Measurements from ENCODE around the gene GABRR3. TPM values are rescaled to one million over a fixed set of nuclear protein-coding genes. Genes with fewer than 3 reads are reported as not detected.

GABRR3 gene
- total RNA-seq, 2 donors from 2014 or later, result not detected

DNA sequence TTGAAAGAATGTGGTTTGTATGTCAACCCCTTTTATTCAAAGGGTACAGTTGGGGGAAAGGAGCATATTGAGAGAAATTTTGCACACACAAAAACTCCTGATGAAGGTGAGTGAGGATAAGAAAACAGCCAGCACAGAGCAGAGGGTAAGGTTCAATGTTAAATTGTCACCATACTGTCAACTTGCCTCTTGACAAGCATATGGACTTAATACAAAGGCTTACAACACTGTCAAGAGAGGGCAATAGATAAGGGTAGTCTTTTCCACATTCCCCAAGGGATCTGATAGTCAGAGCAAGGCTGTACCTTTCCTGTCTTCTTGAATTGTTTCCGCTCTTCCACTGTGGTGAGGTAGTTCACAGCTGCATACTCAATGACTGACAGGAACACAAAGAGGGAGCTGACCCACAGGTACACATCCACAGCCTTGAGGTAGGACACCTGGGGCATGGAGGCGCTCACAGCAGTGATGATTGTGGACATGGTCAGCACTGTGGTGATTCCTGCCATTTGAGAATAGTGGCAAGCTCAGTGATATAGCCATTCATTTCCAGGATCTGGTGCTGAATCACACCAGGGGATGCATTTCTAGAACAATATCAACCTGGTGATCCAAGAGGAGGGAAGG lies 42.5 kb downstream of the GABRR3 start:
- no peak for ATAC-seq (ENCODE audit: insufficient number of reproducible peaks, low FRiP score, low read depth)

GRCh38 chr3:97991293-97991682 lies 43.8 kb downstream of the GABRR3 start:
- H3K27me3 ChIP-seq (replicated peaks; ENCODE audit: insufficient read depth), result no peaks in the 10 kb centered on the region
- ATAC-seq (ENCODE audit: insufficient number of reproducible peaks, low FRiP score, low read depth), result no peak
- H3K4me3 ChIP-seq, result no peak overlapping the region
- DNase-seq (ENCODE audit: low spot score), result no peak
- TF ChIP-seq CTCF (IDR thresholded peaks at IDR 0.05), result no peak
- no peaks in the 10 kb centered on the region for H3K36me3 ChIP-seq
- H3K4me1 ChIP-seq (ENCODE audit: control insufficient read depth in 1 of 2, low read depth in 2 of 2), result no peaks in the 10 kb centered on the region
- no peak overlapping the region for H3K27ac ChIP-seq
- no peaks in the 10 kb centered on the region for H3K9me3 ChIP-seq

More for the DNA sequence above, 42.5 kb downstream of the GABRR3 start:
- Histone ChIP-seq H3K9me3 (no peaks in the 10 kb centered on the region), H3K27me3 (replicated peaks; ENCODE audit: insufficient read depth) (no peaks in the 10 kb centered on the region), H3K27ac (no peak overlapping the region), H3K4me1 (ENCODE audit: control insufficient read depth in 1 of 2, low read depth in 2 of 2) (no peaks in the 10 kb centered on the region), H3K36me3 (no peaks in the 10 kb centered on the region), H3K4me3 (no peak overlapping the region)
- DNase-seq (ENCODE audit: low spot score), result no peak
- no peak for TF ChIP-seq CTCF (IDR thresholded peaks at IDR 0.05)

- H3K4me3 ChIP-seq, result no peak overlapping the region
- no peak overlapping the region for H3K27ac ChIP-seq
- no peaks in the 10 kb centered on the region for H3K4me1 ChIP-seq (ENCODE audit: control insufficient read depth in 1 of 2, low read depth in 2 of 2)
- no peak for DNase-seq (ENCODE audit: low spot score)
- no peak for TF ChIP-seq CTCF (IDR thresholded peaks at IDR 0.05)
- H3K9me3 ChIP-seq, result no peaks in the 10 kb centered on the region
- H3K27me3 ChIP-seq (replicated peaks; ENCODE audit: insufficient read depth), result no peaks in the 10 kb centered on the region
- ATAC-seq (ENCODE audit: insufficient number of reproducible peaks, low FRiP score, low read depth), result no peak
- no peaks in the 10 kb centered on the region for H3K36me3 ChIP-seq
Observed at GRCh38 chr3:97990624-97991292, 44.4 kb downstream of the GABRR3 start.

DNA sequence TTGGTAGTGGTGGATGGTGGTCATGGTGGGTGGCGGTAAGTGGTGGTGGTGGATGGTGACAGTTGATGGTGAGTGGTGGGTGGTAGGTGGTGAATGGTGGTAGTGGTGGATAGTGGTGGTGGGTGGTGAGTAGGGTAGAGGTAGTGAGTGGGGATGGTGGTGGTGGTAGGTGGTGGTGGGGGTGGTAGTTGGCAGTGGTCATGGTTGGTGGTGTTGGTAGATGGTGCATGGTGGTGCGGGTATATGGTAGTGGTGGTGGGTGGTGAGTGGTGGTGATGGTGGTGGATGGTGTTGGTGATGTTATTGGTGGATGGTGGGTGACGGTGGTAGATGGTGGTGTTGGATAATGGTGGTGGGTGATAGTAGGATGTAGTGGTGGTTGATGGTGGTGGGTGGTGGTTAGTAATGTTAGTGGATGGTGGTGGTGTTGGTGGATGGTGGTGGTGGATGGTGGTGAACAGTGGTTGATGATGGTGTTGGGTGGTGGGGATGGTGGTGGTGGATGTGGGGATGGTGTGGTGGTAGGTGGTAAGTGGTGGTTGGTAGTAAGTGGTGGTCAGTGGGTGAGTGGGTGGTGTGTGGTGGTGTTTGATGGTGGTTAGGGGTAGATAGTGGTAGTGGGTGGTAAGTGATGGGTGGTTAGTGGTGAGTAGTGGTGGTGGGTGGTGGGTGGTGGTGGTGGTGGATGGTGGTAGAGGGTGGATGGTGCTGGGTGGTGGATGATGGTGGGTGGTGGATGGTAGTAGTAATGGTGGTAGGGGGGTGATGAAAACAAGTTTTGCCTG lies 46.1 kb downstream of the GABRR3 start:
- no peaks in the 10 kb centered on the region for H3K4me1 ChIP-seq (ENCODE audit: control insufficient read depth in 1 of 2, low read depth in 2 of 2)
- ATAC-seq (ENCODE audit: insufficient number of reproducible peaks, low FRiP score, low read depth) (no peak), DNase-seq (ENCODE audit: low spot score) (no peak)
- H3K27ac ChIP-seq, result no peak overlapping the region
- no peaks in the 10 kb centered on the region for H3K27me3 ChIP-seq (replicated peaks; ENCODE audit: insufficient read depth)
- TF ChIP-seq CTCF (IDR thresholded peaks at IDR 0.05), result no peak
- no peak overlapping the region for H3K4me3 ChIP-seq
- no peaks in the 10 kb centered on the region for H3K36me3 ChIP-seq
- H3K9me3 ChIP-seq, result no peaks in the 10 kb centered on the region

DNA sequence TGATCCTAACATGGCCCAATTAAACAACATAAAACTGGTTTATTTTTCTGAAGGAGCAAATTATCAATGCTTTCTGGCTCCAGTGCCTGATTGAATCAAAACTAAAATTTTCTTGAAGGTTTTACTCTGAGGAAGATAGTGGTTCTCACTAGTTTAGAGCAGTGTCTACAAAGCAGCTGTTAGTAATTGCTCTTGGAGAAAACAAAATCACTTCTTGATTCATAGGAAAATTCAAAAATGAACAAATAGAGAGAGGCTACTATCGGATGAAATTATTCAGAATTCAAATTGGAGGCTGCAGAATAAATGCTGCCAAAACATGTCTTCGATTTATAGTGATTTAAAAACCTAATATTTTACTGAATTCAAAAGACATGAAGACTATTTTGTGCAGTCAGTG lies 47.8 kb downstream of the GABRR3 start:
- Histone ChIP-seq H3K36me3 (no peaks in the 10 kb centered on the region), H3K9me3 (no peaks in the 10 kb centered on the region), H3K4me3 (no peak overlapping the region), H3K27me3 (replicated peaks; ENCODE audit: insufficient read depth) (no peaks in the 10 kb centered on the region), H3K4me1 (ENCODE audit: control insufficient read depth in 1 of 2, low read depth in 2 of 2) (no peaks in the 10 kb centered on the region), H3K27ac (no peak overlapping the region)
- DNase-seq (ENCODE audit: low spot score), result no peak
- no peak for ATAC-seq (ENCODE audit: insufficient number of reproducible peaks, low FRiP score, low read depth)
- no peak for TF ChIP-seq CTCF (IDR thresholded peaks at IDR 0.05)

All from thoracic aorta (tissue), 2 donors.